NCI-H2196 treated with DMSO at 0.1 percent for 48 hours (cell line): Measurements from ENCODE around the gene XKR7.
"Not testable (repeated sequence)": the region's sequence is repeated elsewhere in the genome, so short reads cannot be mapped to it uniquely, and the experiment has no call there.

Experiments used
- DNase-seq: peaks from one replicate; lab custom pipeline; 2025; ENCODE audit not compliant: unreplicated experiment; lab: John Stamatoyannopoulos, UW

Gene XKR7

GRCh38 chr20:32012159-32012688 is 44.3 kb downstream of the XKR7 start:
- no peak for DNase-seq

- no peak for DNase-seq
Measured at GRCh38 chr20:32013326-32013725, 45.4 kb downstream of the XKR7 start.

GRCh38 chr20:32017711-32018251 is 49.8 kb downstream of the XKR7 start:
- peak; percentile 90 for DNase-seq

- peak; percentile 88 for DNase-seq
Measured at GRCh38 chr20:32018269-32019155, 50.6 kb downstream of the XKR7 start.

GRCh38 chr20:32019156-32019510 is 51.2 kb downstream of the XKR7 start:
- peak; percentile 44 for DNase-seq

GRCh38 chr20:32019563-32020463 is 51.9 kb downstream of the XKR7 start:
- DNase-seq, result no peak

GRCh38 chr20:32021091-32021490 is 53.1 kb downstream of the XKR7 start:
- no peak for DNase-seq

GRCh38 chr20:32024683-32025295 is 56.8 kb downstream of the XKR7 start:
- no peak for DNase-seq

GRCh38 chr20:32027643-32028042 is 59.7 kb downstream of the XKR7 start:
- no peak for DNase-seq

GRCh38 chr20:32028647-32029372 is 60.9 kb downstream of the XKR7 start:
- peak; percentile 7 for DNase-seq

- no peak for DNase-seq
Measured at GRCh38 chr20:32029561-32029960, 61.6 kb downstream of the XKR7 start.

- DNase-seq, result peak; percentile 75
Measured at GRCh38 chr20:32031007-32031958, 63.3 kb downstream of the XKR7 start.

- DNase-seq, result no peak
Measured at GRCh38 chr20:32033316-32033715, 65.4 kb downstream of the XKR7 start.

GRCh38 chr20:32033721-32034120 is 65.8 kb downstream of the XKR7 start:
- DNase-seq, result not testable (repeated sequence)

- no peak for DNase-seq
Measured at GRCh38 chr20:32034581-32035425, 66.9 kb downstream of the XKR7 start.

GRCh38 chr20:32035426-32035779 is 67.5 kb downstream of the XKR7 start:
- no peak for DNase-seq

- DNase-seq, result no peak
Measured at GRCh38 chr20:32036252-32036651, 68.3 kb downstream of the XKR7 start.

- DNase-seq, result no peak
Measured at GRCh38 chr20:32036716-32037485, 69.0 kb downstream of the XKR7 start.
